Measurements from ENCODE around the gene DSCAML1.

The DSCAML1 gene

GRCh38 chr11:117691516-117691915 lies 105.5 kb downstream of the DSCAML1 start:
- DNase-seq (ENCODE audit: low spot score) = no peak

DNA sequence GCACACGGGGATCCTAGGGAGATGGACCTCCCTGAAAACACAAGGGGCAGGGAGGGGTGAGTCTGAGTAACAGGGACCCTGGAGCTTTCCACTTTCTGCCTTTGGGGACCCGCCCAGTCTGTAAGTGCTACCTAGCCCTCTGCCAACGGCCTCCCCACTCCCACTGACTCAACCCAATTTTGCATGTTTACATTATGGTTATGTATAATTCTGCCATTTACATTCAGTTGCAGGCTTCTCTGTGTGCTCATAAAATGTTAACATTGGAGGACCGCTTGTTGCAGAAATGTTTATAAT lies 105.8 kb downstream of the DSCAML1 start:
- DNase-seq (ENCODE audit: low spot score) = no peak

DNA sequence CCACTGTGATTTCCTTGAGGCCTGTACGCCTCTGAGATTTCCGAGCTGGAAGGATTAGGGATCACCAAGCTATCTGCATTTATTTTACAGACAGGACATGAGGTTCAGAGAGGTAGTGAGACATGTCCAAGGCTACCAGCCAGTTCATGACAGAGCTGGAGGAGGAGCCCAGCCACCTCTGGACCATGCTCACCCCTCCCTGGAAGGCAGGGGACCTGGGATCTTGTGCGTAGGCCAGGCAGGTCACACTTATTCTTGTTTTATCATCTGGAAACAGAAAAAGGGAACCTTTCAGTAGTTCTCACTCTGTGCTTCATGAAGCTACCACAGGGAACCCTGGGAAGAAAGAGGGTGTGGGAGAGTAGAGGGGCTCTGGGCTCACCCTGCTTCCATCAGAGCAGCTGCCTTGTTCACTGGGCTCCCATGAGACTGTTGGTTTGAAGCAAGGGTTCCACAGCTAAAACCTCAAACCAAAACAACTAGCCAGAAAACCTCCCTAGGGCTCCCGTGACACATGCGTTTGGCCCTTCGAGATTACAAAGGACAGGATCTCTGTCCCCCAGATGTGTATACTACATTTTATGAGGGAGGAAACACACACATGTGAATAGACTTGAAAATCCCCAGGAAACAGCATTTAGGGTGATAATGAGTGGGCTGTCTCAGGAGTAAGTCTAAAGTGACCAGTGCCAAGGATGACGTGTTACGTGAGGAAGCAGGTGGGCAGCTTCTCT lies 106.4 kb downstream of the DSCAML1 start:
- DNase-seq (ENCODE audit: low spot score) = no peak

DNA sequence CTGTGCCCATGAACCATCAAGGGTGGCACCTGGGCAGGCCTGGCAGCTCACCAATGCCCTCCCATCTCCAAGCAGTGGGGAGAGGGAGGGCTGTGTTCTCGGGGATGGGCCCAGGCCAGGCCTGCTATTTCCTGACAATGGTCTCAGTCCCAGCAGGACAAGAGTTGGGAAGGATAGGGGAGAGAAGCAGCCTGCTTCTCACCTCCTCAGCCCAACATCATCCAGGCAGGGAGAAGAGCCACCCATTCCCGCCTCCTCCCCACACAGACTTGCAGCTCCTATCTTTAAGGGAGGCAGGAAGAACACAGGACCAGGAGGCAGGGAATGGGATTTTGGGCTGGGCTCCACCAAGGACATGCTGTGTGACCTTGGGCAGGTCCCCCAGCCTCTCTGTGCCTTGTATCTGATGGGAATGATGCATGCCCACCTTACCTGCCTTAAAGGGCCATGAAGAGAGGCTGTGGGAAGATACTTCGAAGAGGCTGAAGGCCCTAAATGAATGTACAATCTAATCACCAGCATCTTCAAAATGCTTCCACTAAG lies 108.7 kb downstream of the DSCAML1 start:
- no peak for DNase-seq (ENCODE audit: low spot score)

DNA sequence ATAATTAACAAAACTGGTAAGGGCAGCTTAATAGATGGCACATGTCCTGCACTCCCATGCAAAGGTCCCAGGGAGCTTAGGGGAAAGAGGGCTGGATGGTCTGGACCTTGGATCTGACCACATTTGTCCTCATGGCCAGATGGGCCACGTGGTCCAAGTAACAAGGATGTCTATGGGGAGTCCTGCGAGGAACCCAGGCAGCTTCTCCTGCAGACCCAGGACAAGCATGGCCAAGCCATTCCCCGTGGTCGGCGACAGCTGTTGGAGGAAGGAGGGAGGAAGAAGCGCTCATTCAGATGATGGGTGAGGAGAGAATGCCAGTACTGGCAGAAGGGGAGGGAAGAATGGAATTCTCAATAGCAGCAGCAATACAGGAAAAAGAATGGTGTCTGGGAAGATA lies 109.2 kb downstream of the DSCAML1 start:
- DNase-seq (ENCODE audit: low spot score) = no peak

- no peak for DNase-seq (ENCODE audit: low spot score)
Observed at GRCh38 chr11:117686711-117687110, 110.3 kb downstream of the DSCAML1 start.

DNA sequence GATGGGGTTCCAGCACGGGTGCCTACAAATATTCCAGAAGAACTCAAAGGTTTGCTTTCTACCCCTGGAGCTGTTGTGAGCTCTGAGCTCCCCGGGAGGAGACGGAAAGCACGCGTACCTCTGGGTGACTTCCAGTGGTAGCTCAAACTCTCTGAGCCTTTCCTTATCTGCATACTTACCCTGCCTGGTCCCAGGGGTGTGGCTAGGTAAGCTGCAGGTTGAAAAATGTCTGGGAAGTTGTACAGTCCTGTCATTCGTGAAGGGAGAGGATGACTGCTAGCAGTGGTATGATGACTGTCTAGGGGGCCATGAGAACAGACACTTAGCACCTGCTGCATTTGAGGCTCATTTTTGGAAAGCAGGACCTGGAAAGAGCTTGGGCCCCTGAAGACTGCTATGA lies 111.5 kb downstream of the DSCAML1 start:
- no peak for DNase-seq (ENCODE audit: low spot score)

GRCh38 chr11:117684731-117685130 lies 112.3 kb downstream of the DSCAML1 start:
- DNase-seq (ENCODE audit: low spot score) = no peak

DNA sequence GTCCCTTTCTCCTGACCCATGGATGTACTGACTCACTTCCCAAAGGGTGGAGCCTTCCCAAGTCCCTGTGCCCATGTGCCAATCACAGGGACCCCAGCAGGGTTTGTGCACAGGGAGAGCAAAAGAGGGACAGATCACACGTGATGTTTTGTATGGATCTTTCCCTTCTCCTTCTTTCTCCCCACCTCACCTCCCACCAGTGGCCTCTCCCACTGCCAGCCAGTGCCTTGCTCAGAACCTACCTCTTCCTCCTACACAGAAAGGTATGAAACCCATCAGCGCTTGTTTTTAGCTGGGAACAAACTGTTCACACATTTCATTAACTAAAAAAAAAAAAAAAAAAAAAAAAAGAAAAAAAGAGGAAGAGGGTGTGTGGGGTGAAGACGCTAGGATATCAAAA lies 112.9 kb downstream of the DSCAML1 start:
- DNase-seq (ENCODE audit: low spot score) = no peak

DNA sequence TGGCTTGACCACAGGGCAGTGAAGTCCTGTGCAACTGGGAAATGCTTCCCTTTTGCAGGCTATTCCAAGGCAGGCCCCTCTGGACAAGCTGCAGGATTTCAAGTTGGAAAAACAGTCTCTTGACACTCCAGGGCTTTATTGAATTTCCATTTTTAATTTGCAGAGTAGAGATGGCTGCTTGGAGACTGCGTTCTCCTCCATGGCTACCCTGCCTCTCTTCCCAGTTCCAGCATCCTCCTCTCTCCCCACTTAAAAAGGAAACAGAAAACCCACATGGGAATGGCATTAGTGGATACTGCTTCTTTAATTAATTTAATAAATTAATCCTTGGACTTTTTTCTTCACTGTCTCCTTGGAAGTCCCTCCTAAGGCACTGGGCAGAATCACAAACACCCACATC lies 115.6 kb downstream of the DSCAML1 start:
- no peak for DNase-seq (ENCODE audit: low spot score)

- DNase-seq (ENCODE audit: low spot score) = no peak
Observed at GRCh38 chr11:117679461-117679860, 117.6 kb downstream of the DSCAML1 start.

DNA sequence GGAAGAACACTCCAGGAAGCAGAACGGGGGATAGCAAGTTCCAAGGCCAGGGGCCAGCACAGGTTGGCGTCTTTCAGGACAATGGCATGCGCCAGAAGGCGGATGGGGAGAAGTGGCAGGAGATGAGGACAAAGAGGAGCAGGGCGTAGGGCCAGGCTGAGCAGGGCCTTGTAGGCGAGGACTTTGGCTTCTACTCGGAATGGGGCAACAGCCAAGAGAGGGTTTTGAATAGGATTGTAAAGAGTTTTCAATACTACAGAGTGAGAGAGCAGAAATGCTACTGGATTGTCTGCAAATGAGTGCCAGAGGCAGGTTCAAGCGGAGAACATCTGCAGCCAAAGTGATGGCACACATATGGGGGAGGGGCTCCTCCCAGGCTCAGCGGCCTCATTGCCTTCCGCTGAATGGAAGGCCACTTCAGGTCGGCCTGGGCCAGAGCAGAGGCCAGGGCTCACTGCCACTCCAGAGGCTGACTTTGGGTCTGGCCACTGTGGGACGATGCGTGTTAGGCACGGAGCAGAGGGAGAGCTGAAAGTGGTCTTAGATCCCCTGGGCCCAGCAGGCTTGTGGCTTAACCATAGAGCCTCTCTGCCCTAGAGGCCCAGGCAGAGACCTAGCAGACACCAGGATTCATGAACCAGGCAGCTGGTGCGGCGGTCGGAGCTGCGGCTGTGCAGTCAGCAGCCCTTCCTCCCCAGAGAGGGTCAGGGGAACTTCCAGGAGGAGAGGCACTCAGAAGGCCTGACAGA lies 118.2 kb downstream of the DSCAML1 start:
- no peak for DNase-seq (ENCODE audit: low spot score)

- DNase-seq (ENCODE audit: low spot score) = no peak
Observed at GRCh38 chr11:117677729-117678310, 119.2 kb downstream of the DSCAML1 start.

- DNase-seq (ENCODE audit: low spot score) = no peak
Observed at GRCh38 chr11:117676501-117676900, 120.5 kb downstream of the DSCAML1 start.

GRCh38 chr11:117673602-117674001 lies 123.4 kb downstream of the DSCAML1 start:
- no peak for DNase-seq (ENCODE audit: low spot score)

- DNase-seq (ENCODE audit: low spot score) = no peak
Observed at GRCh38 chr11:117671370-117671769, 125.6 kb downstream of the DSCAML1 start.

DNA sequence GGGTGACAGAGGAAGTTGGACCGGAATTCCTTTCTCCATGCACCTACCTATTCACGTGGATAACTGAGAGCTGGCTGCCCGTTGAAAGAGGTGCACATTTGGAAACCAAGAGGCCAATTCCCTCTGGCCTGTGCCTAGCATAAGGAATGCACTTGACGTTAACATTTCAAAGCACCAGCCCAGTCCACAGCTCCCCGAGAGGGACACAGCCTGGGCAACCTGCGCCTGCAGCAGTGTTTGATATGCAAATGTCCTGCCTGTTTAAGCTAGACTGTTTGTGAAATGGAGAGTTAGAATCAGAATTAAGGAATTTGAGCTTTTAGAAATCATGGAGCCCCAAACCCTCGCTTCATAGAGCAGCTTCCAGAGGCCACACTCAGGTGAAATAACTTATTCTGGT lies 126.1 kb downstream of the DSCAML1 start:
- no peak for DNase-seq (ENCODE audit: low spot score)

DNA sequence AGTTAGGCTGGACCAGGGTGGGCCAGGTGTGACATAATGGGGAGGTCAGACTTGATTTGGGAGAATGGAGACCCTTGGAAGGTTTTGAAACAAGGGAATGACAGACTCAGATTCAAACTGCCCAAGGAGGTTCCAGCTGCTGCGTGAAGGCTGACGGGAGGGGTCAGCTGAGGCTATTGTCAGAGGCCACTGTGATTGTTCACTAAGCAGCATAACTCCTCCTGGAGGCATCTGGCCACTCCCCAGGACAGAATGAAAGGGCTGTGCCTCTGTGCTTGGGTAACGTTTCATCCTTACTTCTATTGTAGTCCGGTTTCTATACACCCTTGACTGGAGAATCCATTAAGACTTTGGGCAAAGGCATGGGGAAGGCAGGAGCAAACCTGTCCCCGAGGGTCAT lies 126.6 kb downstream of the DSCAML1 start:
- DNase-seq (ENCODE audit: low spot score) = no peak

DNA sequence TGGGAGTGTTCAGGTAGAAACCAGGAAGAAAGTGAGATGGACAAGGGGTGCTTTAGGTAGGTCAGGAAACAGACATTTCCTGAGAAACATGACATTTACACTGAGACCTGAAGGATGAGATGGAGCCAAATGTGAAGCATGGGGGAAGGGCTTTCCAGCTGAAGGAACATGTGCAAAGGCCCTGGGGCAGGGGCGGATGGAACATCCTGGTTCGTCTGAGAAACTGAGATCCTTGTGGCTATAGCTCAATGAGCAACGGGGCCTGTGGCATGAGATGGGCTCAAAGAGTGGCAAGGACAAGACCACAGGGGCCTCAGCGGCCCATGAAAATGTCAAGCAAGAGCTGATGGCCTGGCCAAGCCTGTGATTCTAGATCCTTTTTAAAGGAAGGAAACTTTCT lies 127.4 kb downstream of the DSCAML1 start:
- no peak for DNase-seq (ENCODE audit: low spot score)

- DNase-seq (ENCODE audit: low spot score) = no peak
Observed at GRCh38 chr11:117669062-117669461, 128.0 kb downstream of the DSCAML1 start.

DNA sequence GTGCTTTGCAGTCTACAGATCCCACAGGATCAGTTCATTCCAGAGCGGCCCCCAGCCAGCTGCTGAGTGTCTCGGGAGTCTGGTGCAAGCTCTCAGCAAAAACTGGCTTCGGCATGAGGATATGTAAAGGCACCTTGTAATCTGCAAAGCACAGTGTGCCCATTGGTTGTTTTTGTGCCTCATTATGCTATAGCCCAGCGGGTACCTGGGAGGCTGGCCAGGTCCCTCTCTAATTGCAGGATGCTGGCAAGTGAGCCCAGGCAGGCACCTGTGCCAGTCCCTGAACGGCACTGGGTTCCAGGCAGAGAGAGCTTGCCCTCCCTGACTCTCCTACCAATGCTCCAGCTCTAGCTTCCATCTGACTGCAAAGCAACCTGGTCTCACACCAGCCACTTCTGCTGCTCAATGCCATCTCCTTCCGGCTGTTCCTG lies 128.7 kb downstream of the DSCAML1 start:
- no peak for DNase-seq (ENCODE audit: low spot score)

DNA sequence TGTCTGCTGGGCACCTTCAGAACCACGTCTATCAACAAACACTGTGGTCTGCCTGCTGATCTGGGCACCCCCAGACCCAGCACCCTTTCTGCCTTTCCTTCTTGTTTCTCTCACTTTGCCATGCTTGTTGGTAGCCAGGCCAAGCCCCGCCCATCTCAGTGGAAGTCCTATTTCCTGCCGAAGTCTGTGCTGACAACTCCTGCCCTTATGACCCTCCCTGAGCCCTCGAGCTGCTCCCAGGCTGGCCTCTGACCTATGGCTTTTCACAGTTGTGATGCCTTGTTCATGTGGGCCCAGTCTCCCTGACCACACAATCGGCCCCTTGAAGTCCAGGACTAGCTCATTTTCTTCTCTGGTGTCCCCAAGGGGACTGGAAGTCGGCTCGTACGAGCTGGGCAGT lies 132.1 kb downstream of the DSCAML1 start:
- DNase-seq (ENCODE audit: low spot score) = no peak

DNA sequence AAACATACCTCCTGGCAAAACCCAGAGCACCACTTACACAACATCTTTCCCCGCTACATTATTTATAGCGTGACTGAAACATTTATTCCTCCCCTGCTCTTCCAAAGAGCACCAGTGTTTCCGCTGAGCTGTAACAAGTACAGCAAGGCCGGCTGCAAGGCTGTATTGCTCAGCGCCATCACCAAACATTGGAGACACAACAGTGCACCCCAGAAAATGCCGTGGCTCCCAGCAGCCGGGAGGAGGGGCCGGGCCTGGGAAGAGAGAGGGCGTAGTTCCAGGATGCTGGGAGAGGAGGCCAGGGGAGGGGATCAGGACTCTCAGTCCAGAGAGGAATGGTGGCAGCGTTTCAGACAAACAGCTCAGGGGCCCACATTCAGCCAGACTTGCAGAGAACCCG lies 133.2 kb downstream of the DSCAML1 start:
- DNase-seq (ENCODE audit: low spot score) = no peak

Data from hematopoietic multipotent progenitor cell treated with erythropoietin and hydrocortisone succinate and interleukin-3 and kit ligand, for 15 days (in vitro differentiated cells).